Amygdala (tissue), 56 donors: ENCODE measurements around the gene USP48.

ENCODE experiments used
- DNase-seq, 56 donors: peaks; one replicate each; lab custom pipeline; 2025; lab: John Stamatoyannopoulos, UW

USP48 gene

GRCh38 chr1:21752186-21752585 lies 30.8 kb downstream of the USP48 start:
- no peak for DNase-seq

DNA sequence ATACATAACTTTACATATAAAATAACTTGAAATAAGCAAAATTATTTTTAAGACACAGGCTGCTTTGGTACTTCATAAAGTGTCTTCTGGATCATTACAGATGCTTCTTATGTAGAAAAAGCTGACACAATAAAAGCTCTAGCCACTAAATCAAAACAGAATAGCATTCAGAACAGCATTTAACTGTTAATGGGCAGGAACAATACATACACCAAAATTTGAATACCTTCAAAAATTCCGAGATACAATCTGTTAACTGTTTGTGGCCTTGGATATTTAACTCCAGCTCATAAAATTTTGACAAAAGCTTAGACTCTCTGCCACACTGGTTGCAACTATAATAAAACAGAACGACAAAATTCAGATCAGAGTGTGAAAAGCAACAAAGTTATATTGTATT lies 31.7 kb downstream of the USP48 start:
- DNase-seq: no peak

DNA sequence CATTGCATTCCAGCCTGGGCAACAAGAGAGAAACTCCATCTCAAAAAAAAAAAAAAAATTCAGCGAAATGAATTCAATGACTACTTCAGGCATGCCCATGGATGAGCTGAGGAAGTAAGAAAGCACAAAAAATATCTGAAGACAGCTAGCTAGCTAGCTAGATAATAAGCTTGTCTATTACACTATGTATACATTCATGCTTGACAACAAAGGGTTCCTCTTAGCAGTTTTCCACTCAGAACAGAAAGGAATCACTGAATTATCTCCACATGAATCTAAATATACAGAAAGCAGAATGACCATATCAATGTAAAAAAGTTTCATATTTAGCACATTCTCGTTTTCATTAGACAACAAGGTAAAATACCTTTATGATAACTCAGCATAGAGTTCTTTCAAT lies 32.1 kb downstream of the USP48 start:
- DNase-seq: no peak

GRCh38 chr1:21749859-21750468 lies 33.0 kb downstream of the USP48 start:
- DNase-seq: no peak

GRCh38 chr1:21749109-21749508 lies 33.8 kb downstream of the USP48 start:
- DNase-seq: no peak

DNA sequence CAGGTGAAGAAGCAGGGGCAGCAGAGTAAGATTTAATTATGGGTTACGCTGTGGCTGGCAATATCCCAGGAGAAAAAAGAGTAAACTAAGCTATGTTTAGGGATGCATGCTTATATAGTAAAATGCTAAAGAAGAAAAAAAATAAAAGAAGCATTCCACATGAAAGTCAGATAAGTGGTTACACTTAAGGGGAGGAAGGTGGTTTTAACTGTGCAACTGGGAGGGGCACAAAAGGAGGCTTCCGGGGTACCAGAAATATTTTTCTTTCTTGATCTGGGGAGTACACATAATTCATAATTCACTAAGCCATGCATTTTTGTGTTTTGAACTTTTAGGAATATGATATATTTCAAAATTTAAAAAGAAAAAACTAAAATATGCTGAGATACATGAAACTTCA lies 39.5 kb downstream of the USP48 start:
- no peak for DNase-seq

- DNase-seq: no peak
Measured at GRCh38 chr1:21742578-21742977, 40.4 kb downstream of the USP48 start.

GRCh38 chr1:21741206-21741605 lies 41.7 kb downstream of the USP48 start:
- no peak for DNase-seq

DNA sequence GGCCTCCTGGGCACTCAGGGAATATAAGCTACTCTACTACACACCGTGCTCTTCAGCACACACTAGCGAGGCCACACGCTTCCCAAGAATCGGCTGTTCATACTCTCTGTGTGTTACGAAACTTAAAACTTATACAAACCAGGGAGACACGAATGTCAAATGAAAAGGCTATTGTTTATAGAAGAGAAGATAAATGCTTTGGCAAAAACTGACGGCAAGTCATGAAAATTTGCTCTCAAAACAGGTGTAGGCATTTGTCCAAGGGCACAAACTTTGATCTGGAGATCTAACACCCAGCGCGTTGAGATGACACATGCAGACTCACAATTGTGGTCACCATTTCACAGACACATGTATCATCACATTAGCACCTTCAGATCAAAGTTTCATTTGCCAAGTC lies 46.1 kb downstream of the USP48 start:
- DNase-seq: no peak

- no peak for DNase-seq
Measured at GRCh38 chr1:21736011-21736410, 46.9 kb downstream of the USP48 start.

DNA sequence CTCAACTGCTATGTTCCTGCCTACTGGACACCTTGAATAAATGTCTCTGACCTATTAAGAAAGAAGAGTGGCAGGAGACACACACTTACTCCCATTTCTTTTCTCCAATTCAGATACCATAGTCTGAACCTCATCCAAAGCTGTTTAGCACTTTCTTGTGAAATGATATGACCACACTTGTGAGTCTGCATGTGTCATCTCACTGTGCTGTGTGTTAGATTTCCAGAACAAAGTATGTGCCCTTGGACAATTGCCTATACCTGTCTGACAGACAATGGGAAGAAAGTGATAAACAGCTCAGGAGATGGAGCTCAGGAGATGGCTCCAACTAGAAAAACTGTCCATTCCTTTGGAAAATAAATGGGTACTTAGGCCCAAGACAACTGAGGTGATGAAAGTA lies 48.4 kb downstream of the USP48 start:
- no peak for DNase-seq

- DNase-seq: no peak
Measured at GRCh38 chr1:21732664-21733063, 50.3 kb downstream of the USP48 start.

GRCh38 chr1:21725748-21726392 lies 57.1 kb downstream of the USP48 start:
- DNase-seq: no peak

- no peak for DNase-seq
Measured at GRCh38 chr1:21724570-21724969, 58.4 kb downstream of the USP48 start.

GRCh38 chr1:21724098-21724497 lies 58.9 kb downstream of the USP48 start:
- DNase-seq: no peak

- DNase-seq: no peak
Measured at GRCh38 chr1:21721295-21721985, 61.5 kb downstream of the USP48 start.

GRCh38 chr1:21716169-21716568 lies 66.8 kb downstream of the USP48 start:
- no peak for DNase-seq

DNA sequence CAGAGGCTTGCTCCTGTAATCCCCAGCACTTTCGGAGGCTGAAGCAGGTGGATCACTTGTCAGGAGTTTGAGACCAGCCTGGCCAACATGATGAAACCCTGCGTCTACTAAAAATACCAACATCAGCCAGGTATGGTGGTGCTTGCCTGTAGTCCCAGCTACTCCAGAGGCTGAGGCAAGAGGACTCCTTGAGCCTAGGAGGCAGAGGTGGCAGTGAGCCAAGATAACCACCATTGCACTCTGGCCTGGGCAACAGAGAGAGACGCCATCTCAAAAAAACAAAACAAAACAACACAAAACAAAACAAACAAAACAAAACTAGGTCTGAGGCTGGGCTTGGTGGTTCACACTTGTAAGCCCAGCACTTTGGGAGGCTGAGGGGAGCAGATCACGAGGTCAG lies 75.1 kb downstream of the USP48 start:
- DNase-seq: no peak

DNA sequence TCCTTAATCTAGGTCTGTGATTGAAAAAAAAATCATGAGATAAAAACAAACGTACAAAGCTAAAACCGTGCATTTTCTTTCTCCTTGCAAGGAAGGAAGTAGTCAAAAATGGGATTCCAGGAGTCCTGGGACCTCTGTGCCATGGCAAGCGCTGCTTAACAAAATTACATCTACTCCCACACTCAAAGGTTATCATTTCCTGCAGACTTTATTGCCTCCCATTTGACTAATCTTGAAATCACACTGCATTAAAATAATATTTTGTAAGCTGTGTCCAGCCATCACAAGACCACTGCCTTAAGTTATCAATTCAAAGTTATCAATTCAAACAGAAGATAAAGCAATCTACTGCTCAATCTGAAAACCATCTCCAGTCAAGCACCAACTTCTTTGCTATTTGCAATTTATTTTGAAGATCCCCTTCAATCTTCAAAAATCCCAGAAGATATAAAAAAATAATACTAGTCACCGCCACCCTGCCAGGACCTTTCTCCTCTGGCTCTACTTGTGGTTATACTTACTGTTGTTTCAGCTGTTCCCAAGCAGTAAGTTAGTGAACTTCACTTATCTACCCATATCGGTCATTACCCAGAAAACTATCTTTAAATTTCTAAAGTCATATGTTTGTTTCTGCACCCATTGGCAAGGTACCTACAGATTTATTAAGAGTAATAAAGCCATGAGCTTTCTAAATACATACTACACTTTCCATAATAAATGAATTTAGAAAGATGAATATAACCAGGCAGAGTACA lies 75.7 kb downstream of the USP48 start:
- no peak for DNase-seq

DNA sequence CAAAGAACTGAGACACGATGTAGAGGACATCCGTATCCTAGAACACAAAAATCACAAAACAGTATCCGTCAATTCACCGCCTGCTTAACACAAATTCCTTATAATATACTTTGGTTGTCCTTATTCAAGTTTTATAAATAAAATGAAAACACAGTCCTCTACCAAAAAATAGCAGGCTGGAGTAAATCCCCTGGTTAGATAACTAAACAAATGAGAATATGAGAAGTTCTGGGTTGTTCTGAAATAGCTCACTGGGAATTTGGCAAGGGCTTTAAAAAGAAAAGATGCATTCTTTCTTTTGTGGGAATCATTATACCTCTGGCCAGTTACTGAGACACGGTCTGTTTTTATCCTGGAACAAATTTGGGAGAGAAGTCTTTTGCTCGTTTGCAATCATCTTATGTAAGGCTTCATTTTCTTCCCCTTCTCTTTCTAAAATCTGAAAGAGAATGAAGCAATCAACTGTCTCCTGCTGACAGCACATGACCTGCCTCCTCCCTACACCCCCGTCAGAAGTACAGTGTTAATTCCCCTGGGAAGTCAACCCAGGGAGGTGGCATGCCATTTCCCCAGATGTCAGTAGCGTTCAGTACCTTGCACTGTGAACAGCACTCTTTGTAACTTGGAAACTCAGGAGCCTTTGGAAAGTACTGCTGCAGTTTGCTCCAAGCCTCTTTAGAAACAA lies 76.7 kb downstream of the USP48 start:
- peak in 6 of 56 donors; percentile 1 to 6 (median 2) for DNase-seq
